ENCODE results near the gene DLGAP1.

The DLGAP1 gene

DNA sequence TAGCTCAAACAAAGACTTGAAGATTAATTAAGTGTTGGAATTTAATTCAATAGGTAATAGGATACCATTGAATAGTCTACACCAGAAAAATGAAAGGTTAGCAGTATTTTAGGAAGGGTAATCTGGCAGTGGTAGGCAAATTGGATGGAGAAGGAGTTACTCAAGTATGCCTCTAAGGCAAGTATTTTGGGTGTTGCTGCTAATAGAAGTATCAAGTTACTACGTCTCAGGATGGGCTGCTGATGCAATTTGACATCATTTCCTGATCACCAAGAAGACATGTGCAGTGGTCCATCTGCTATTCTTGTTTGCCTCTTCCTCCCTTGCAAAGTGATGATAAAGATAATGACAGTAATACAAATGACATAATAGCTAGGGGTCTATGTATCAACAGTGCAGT lies 519.8 kb downstream of the DLGAP1 start:
- DNase-seq (ENCODE audit: low read depth in 2 of 2): no peak

DNA sequence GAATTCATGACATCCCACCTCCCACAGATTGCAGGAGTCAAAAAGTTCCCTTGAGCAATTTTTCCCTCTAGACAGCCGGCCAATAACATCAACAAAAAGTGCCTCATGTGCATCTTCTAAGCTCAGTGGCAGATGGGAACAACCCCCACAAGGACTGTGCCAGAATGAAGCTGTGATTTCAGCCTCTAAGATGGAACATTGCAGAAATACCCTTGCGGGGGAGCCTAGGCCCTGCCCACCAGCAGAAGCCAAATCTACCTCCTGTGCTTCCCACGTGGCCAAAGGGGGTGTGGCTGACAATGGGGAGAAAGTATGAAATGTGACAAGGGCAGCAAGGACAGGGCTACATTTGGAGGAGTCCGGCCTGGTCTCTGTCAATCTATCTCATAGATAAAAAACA lies 522.8 kb downstream of the DLGAP1 start:
- no peak for DNase-seq (ENCODE audit: low read depth in 2 of 2)

DNA sequence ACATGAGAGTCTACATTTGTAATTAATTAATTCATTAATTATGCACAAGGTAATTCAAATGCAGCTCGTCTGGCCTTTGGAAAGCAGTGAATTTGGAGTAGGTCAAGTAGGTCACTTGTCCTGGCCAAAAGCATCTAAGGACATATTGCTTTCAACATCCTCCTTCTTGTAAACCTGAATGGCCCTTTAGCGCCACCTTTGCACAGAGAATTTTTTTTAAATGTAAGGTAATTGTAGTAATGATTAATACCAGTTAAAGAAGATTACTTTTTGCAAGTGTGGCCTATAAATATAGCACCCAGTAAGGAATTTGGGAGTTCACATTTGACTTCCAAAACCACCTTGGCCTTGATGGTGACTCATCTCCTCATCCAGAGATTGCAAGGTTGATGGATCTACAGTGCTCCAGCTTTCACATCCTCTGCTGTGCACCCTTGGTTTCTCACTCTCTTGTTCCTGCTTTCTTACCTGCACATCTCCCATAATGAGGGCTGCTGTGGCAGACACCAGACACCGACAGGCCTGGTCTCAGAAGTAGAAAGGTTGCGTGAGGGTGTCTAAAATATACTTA lies 523.5 kb downstream of the DLGAP1 start:
- no peak for DNase-seq (ENCODE audit: low read depth in 2 of 2)

DNA sequence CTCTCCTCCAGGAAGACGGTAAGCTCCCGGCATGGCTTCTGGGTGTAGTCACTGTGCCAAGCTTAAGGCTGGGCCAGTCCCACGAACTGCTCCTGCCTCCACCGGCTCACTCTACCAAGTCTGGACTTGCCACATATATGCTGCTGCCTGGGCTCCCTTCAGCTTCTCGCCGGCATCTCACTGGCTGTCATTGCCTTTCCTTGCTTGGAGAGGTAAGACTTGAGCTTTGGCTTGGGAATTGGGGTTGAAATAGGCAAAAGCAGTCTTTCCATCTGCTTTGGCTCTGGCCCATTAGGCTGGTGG lies 524.1 kb downstream of the DLGAP1 start:
- no peak for DNase-seq (ENCODE audit: low read depth in 2 of 2)

DNA sequence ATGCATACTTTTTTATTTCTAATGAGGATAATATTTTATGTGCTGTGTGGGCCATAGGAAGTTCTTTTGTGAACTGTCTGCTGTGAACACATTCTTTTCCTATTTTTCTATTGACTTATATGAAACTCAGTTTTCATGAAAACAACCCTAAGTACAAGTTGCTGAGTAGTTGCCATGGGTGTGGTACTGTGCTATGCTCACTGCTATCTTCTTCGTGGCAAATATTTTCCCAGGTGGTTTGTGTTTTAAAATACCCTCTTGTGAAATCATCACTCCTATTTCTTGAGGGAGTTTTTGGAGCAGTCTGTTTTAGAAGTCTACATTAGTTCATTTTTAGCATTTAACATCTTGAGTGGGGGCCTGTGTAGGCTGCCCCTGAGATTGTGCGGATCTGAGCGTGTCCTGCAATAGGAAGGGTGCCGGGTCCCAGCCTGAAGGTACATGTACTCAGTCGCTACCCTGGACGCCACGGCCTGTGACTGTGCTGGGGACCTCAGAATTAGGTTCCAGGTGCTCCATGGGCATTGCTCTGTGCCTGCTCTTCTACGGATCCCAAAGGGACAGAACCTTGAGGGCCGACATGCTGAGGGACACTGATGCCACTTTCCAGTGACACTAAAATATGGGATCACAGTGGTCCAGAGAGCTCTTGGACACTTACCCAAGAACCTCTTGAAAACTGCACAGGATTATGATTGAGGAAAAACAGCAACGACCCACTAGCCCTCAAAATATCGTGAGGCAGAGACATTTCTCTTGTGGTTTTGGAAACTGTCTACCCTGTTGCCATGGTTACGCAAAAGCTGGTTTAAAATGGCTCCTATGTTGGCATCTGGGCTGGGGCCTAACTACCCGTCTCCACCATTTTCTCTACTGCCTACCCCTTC lies 524.7 kb downstream of the DLGAP1 start:
- no peak for DNase-seq (ENCODE audit: low read depth in 2 of 2)

DNA sequence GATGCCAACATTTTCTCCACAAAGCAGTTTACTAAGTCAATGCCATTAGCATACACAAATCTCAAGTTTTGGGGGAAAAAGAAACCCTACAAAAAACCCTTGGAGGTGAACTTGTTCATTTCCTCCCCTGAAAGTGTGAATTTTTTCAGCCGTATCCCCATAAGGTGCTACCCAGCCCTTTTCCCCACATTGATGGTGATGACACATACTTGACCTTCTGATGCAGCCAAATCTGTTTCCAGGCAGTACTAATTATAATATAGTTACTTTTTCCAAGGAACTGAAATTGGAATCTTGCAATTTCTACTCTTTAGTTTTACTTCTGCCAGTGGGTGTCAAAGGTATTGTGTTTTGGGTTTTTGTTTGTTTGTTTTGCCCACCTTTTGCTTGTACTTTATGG lies 530.7 kb downstream of the DLGAP1 start:
- DNase-seq (ENCODE audit: low read depth in 2 of 2): no peak

DNA sequence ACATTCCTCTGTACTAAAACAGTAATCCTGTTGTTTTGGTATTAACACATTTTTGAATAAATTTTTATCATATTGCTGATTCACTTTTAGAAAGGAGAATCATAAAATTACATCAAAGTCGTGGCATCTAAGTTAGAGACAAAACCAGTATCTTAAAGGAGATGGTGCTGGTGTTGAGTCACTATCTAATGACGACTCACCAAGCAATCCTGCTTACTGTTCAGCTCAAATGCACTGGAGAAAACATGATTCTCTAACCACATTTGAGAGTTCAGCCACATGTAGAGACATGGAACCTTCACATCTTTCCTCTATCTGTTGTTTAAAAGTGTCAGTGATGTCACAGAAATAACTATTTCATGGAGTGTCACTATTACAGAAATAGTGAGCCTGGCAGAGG lies 531.4 kb downstream of the DLGAP1 start:
- DNase-seq (ENCODE audit: low read depth in 2 of 2): no peak

DNA sequence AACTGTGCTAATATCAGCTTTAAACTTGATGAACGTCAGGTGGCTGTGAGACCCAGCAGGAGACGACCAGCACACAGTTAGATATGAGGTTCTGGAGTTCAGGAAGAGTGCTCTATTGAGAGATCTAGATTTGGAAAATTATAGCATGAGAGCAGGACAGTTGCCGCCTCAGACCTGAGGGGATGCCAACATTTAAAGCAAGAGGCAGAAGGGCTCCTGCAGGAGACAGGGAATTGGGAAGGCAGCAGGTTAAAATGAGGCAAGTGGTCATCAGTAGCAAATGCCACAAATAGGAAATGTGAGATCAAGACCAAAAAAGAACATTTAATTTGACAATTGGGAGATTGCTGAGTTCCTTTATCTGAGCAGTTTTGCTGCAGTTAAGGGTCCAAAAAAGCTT lies 533.3 kb downstream of the DLGAP1 start:
- no peak for DNase-seq (ENCODE audit: low read depth in 2 of 2)

DNA sequence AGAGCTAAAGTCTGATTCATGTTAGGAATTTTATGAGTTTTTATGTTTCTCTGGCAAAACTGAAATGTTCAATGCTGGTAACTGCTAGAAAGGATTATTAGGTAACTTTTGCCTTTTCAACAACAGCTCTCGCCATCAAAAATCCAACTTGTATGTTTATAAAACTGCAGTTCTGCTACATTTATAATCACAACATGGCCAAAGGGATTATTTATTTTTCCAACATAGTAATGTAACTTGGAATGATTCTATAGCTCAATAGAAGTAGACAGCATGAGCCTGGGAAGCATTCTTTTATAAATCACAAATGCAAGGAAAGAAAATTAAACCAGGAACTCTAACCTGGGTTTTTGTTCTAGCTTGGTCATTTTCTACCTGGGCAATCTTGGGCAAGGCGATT lies 534.3 kb downstream of the DLGAP1 start:
- no peak for DNase-seq (ENCODE audit: low read depth in 2 of 2)

DNA sequence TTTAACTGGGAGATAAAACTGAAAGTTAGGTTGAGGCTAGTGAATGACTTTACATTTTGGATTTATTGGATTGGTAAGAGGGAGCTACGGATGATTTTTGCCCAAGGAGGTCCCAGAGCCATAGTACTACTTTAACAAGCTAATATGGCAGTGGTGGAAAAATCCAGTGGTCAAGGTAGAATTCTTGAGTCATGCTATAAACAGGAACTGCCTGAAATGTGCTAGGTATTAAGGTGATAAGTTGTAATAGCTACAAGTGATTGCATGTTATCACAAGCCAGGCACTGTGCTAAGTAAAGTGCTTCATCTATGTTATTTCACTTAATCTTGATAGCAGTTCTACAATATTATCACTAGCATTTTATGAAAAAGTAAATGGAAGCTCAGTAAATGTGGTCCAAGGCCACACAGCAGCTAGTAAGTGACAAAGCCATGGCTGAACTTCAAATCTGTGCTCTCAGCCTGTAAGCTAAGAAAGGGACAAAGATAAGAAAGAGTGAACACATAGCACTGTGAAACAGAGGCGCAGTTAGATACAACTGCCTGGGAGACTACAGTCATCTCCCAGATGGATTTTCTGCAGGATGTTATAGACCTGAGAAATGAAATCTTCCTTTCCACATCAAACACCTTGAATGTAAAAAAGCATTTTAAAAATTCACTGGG lies 535.6 kb downstream of the DLGAP1 start:
- no peak for DNase-seq (ENCODE audit: low read depth in 2 of 2)

DNA sequence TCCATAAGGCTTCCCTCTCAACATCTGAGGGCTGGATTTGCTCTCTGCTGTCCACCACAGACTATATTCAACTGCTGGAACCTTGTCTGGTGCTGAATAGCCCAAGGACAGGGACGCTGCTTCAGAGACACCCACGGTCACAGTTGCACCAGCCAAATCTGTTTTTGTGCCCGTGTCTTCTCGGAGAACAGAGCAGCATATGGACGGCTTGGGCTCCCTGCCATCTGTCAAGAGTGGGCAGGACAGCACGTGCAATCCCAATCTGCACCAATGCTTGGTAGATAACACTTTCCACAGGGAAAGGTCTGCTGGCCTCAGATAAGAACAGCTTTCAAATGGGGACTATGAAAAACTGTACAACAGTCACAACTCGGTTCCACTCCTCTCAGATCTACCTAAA lies 539.0 kb downstream of the DLGAP1 start:
- DNase-seq (ENCODE audit: low read depth in 2 of 2): no peak

DNA sequence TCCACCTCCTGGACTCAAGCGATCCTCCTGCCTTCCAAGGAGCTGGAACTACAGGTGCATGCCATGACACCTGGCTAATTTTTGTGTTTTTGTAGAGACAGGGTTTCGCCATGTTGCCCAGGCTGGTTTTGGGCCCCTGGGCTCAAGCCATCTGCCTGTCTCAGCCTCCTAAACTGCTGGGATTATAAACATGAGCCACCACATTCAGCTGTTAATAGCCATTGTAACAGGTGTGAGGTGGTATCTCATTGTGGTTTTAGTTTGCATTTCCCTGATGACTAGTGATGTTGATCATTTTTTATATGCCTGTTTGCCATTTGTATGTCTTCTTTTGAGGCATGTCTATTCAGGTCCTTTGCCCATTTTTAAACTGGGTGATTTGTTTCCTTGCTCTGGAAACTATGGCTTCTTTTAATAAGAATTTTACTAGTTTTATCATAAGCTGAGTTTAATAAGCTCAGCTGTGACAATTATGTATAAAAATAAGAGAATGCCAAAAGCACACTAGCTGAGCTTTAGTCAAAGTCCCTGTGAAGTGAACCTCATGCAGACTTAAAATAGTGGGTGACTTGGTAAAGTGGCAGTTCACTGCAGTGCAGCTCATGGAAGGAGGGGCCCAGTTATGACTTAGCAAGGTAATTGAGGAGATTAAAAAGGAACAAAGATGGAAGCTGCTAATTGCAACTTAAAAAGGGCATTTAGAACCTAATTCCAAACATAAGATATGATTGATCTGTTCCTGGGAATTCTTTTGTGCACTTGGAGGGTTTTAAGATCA lies 540.1 kb downstream of the DLGAP1 start:
- DNase-seq (ENCODE audit: low read depth in 2 of 2): no peak

DNA sequence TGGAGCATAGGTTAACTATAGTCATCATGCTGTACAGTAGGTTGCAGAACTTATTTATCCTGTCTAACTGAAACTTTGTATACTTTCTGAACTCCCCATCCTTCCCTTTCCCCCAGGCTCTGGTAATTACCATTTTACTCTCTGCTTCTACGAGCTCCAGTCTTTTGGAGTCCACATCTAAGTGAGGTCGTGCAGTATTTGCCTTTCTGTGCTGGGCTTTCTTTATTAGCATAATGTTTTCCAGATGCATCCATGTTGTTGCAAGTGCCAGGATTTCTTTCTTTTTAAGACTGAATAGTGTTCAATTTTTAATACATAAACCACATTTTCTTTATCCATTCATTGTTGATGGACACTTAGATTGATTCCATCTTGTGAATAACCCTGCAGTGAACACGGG lies 541.0 kb downstream of the DLGAP1 start:
- DNase-seq (ENCODE audit: low read depth in 2 of 2): no peak

DNA sequence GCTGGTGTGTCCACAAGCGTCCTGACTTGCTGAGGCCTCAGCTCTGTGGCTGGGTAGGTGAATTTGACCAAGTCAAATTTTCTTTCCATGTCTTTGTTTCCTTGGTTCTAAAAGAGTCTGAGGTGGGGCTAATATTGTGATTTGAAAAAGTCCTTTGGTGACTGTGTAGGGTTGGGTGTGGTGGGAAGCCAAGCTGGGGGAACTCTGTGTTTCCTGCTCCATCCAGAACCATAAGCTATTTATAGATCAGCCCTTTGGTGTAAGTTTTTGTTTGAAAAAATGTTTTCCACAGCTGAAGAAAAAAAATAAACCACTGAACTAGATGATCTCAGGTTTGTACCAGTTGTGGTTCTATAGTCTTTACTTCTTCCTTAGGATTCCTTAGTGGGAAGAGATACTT lies 542.4 kb downstream of the DLGAP1 start:
- no peak for DNase-seq (ENCODE audit: low read depth in 2 of 2)

DNA sequence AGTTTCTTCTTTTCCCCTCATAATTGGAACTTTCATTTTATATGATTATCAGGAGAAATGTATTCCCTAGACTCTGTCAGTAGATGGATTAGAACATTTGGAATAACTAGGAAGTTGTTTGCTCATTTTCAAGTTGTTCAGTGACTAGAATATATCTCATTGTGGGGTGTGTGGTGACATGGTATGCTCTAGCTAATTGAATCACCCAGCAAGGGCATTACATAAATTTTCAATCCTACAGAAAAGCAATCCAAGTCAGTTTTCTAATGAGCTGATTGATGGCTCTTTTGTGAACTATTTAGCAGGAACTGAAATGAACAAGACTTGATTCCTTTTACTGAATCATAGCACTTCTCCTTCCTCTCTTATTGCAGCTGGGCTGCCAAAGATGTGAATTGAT lies 543.7 kb downstream of the DLGAP1 start:
- no peak for DNase-seq (ENCODE audit: low read depth in 2 of 2)

DNA sequence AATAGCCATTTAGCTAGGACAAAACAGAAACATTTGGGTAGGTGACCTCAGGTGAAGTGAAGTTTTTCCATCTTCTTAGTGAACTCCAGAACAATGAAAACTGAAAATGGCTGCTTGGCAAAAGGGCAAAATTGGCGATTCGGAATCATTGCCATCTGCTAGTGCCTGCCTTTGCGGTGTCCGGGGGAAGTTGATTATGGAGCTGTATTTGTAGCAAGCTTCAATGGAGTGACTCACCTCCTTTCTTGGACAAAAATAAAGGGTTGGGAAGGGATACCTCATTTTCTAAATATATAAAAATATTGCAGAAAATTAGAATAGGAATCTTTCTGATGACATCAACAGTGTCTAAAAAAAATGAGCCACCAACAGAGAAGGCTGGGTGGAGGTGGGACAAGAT lies 544.6 kb downstream of the DLGAP1 start:
- DNase-seq (ENCODE audit: low read depth in 2 of 2): no peak

DNA sequence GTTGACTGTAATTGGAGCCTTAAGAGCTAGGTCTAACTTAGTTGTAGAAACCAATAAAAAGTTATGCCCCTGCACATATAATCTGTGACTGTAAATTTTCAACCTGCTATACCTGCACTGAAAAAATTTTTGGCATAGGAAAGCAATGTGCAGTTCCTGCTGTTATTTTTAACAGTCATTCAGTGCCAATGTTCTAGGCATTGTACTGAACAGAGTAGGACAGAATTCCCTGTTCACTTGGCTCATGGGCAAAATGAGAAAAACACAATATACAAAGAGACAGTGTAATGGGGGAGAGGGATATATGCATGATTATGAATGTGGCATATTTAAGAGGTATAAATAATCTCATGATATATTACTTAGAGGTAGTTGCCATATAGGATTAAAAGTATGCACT lies 547.2 kb downstream of the DLGAP1 start:
- DNase-seq (ENCODE audit: low read depth in 2 of 2): no peak

DNA sequence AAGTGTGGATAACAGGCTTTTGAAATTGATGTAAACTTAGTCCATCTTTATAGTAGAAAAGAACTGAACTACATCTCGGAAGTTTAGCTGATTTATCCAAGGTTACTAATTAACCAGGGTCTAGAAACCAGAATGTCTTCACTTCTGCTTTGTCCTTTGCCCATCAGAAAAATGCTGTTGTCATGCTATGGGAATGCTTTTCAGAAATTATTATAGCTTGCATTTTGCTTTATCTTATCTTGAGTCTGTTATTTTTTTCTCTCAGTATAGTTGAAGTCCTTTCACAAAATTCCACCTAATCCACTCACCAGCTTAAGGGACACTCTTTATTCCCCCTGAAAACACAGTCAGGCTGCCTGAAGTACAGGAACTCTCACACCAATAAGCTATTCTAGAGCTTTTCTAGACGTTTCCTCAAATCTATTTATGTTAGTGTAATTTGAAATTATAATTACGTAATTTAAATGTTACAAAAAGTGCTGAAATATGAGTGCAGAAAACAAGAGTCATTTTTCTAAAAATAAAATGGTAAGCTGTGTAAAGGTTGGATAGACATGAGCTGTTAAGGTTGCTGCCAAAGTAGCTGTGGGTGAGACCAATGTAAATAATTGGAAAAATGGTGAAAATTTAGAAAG lies 548.9 kb downstream of the DLGAP1 start:
- no peak for DNase-seq (ENCODE audit: low read depth in 2 of 2)

DNA sequence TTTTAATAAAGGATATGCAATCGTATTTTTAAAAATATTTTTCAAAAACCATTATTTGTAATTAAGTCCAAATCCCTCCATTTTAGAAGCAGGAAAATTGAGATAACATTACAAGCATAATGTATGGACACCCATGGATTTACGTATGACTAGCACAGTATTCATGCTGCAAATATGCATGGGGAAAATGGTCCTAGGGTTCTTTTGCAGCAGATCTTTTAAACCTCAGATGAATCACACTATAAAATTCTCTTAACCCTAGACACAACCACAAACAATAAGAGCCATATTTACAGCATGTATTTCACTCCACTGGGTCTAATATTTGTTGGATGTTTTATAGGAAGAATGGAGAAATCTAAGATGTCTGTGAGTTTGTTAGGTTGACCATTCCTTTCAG lies 551.8 kb downstream of the DLGAP1 start:
- no peak for DNase-seq (ENCODE audit: low read depth in 2 of 2)

DNA sequence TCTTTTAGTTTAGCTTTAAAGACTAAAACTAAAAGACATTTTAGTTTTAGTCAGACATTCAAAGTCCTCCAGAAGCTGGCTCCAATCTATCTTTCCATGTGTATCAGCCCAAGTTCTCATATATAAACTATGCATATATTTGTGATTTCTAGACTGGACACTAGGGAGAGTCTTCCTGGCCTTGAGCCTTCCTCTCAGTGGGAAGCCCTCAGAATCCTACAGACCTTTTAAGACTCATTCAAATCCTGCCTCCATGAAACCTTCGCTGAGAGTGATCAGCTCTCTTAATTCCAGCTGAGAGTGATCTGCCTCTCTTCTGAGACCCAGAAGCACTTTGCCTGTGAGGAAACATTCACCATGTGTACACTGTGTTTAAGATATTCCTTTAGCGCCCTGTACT lies 552.4 kb downstream of the DLGAP1 start:
- DNase-seq (ENCODE audit: low read depth in 2 of 2): no peak

DNA sequence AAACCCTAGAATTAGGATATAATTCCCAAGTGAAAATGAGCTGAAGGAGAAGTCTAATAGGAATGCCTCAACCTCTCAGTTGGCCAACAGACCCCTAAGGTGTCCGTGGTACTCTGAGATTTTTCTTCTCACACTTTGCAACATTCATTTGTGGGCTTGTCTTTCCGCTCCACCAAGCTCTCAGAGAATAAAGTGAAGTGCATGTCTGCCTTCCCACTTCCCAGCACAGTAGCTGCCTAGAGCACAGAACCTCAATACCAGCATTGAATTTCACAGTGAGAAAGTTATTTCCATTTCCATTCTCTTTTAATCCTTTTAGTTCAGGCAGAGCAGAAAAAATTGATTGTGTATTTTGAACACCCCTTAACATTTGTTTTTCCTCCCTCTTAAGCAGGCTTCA lies 553.3 kb downstream of the DLGAP1 start:
- no peak for DNase-seq (ENCODE audit: low read depth in 2 of 2)

DNA sequence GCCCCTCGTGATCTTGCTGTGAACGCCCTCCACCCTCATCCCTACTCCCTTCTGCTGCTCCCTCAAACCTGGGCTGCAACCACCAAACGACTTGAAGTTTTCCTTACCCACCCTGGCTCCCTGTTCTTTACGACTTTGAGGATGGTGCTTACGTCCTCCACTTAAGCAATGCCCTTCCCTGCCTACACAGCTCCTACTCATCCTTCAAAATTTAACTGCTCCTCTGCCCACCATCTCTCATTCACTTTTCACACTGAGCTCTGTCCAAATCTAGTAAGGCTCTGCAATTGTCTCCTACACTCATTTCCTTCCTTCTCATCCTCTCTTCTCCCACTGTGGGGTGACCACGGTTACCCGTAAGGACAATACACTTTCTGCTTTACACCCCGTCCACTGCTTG lies 554.1 kb downstream of the DLGAP1 start:
- no peak for DNase-seq (ENCODE audit: low read depth in 2 of 2)

Data from stimulated activated CD8-positive, alpha-beta memory T cell treated with anti-CD3 and anti-CD28 coated beads, Interleukin-15, amount 100 ng/mL, for 4 hours (primary cell).